Uterus (tissue), 4 donors: ENCODE results near the gene ARID5B. TPM values are rescaled to one million over a fixed set of nuclear protein-coding genes. Genes with fewer than 3 reads are reported as not detected.
"Not testable (repeated sequence)": the region's sequence is repeated elsewhere in the genome, so short reads cannot be mapped to it uniquely, and the experiment has no call there.

Source experiments
- DNase-seq, 2 donors: peaks; one replicate each; pipeline ENCODE4 v3.0.0-alpha.2; 2019 to 2020
- H3K27ac ChIP-seq, 2 donors: fragments of 200-600 bp; sonication (generic); 1 replicate in 1 of 2; 2 replicates in 1 of 2; pipeline ENCODE4 v1.5.1; 2016 to 2018
- H3K27me3 ChIP-seq, 2 donors: fragments of 200-600 bp; sonication (generic); one replicate each; pipeline ENCODE4 v1.5.1; 2018 to 2019; ENCODE audit warnings: control low read depth in 1 of 2
- H3K36me3 ChIP-seq, 2 donors: fragments of 200-600 bp; sonication (generic); one replicate each; pipeline ENCODE4 v1.5.1; 2019; ENCODE audit warnings: control low read depth in 1 of 2
- H3K4me1 ChIP-seq, 2 donors: fragments of 200-600 bp; sonication (generic); one replicate each; pipeline ENCODE4 v1.5.1; 2018 to 2019; ENCODE audit warnings: control low read depth in 1 of 2
- H3K4me3 ChIP-seq, 2 donors: fragments of 200-600 bp; sonication (generic); 1 replicate in 1 of 2; 2 replicates in 1 of 2; pipeline ENCODE4 v1.5.1; 2018 to 2019; ENCODE audit warnings: mild to moderate bottlenecking in 1 of 2
- H3K9me3 ChIP-seq, 2 donors: fragments of 200-600 bp; sonication (generic); one replicate each; pipeline ENCODE4 v1.5.1; 2019; ENCODE audit warnings: control low read depth in 1 of 2
- CTCF ChIP-seq, 4 experiments: fragments of 200-600 bp in 2 of 4; fragments of 450-650 bp in 2 of 4; sonication (generic) in 2 of 4; IDR thresholded peaks; one replicate each; pipeline ENCODE4 v1.5.1; 2016 to 2019; ENCODE audit warnings: antibody characterized with exemption in 4 of 4, mild to moderate bottlenecking in 2 of 4, moderate library complexity in 1 of 4
- POLR2A ChIP-seq, 2 donors: fragments of 450-650 bp; IDR thresholded peaks; one replicate each; pipeline ENCODE4 v1.6.1; 2016; ENCODE audit warnings: antibody characterized with exemption in 2 of 2, mild to moderate bottlenecking in 1 of 2, moderate library complexity in 1 of 2
- intact Hi-C: fragments of 100-400 bp; cut with DNase I; formaldehyde crosslinking; loops from one replicate; pipeline ENCODE4 v1.15.1; 2023; ENCODE audit warnings: low total_unique reads
- total RNA-seq, 4 donors: library from RNA; depleted of rRNA in 3 of 4; stranded (reverse); fragments of >200 nt in 3 of 4; gene quantifications; one replicate each; pipeline versions ENCODE4 v1.1.0 to v1.2.4, GENCODE V29; 2014 to 2023
- donor health status: DM: yes; HTN: yes; CAD: no.

The ARID5B gene
- total RNA-seq, 4 donors from 2014 or later, result 38.7 to 64.1 (median 56.6) TPM

- H3K27me3 ChIP-seq, result no peaks in the 10 kb centered on the region
- intact Hi-C loops, result loop anchor here (10.0 kb wide), 1 partner anchor 121 kb away; the partner anchor contains the start of gene ARID5B
- DNase-seq, result no peak
- no peaks in the 10 kb centered on the region for H3K9me3 ChIP-seq
- peaks cover 0 to 4% of the 10 kb centered on the region in 2 donors for H3K4me1 ChIP-seq
- H3K4me3 ChIP-seq, result no peak overlapping the region
- no peaks in the 10 kb centered on the region for H3K36me3 ChIP-seq
- no peak overlapping the region for H3K27ac ChIP-seq
- no peak for TF ChIP-seq POLR2A (IDR thresholded peaks at IDR 0.05)
- TF ChIP-seq CTCF (IDR thresholded peaks at IDR 0.05), result no peak
These were observed 124.7 kb downstream of the ARID5B start for GRCh38 chr10:62025901-62026879.

- Histone ChIP-seq H3K36me3 (no peaks in the 10 kb centered on the region), H3K27me3 (no peaks in the 10 kb centered on the region), H3K27ac (no peak overlapping the region), H3K9me3 (no peaks in the 10 kb centered on the region), H3K4me3 (no peak overlapping the region), H3K4me1 (peaks cover 0 to 4% of the 10 kb centered on the region in 2 donors)
- intact Hi-C loops, result loop anchor here (10.0 kb wide), 1 partner anchor 123 kb away; the partner anchor contains the start of gene ARID5B
- DNase-seq, result no peak
- TF ChIP-seq CTCF (IDR thresholded peaks at IDR 0.05) (no peak), POLR2A (IDR thresholded peaks at IDR 0.05) (no peak)
These were observed 126.5 kb downstream of the ARID5B start for GRCh38 chr10:62027841-62028501.

GRCh38 chr10:62028502-62028842, 127.0 kb downstream of the ARID5B start:
- H3K9me3 ChIP-seq, DNase-seq, H3K36me3 ChIP-seq, H3K4me1 ChIP-seq, H3K4me3 ChIP-seq, H3K27me3 ChIP-seq, H3K27ac ChIP-seq: not testable (repeated sequence)
- intact Hi-C loops, result loop anchor here (10.0 kb wide), 1 partner anchor 124 kb away; the partner anchor contains the start of gene ARID5B

GRCh38 chr10:62029401-62029800, 127.9 kb downstream of the ARID5B start:
- Histone ChIP-seq H3K4me3 (no peak overlapping the region), H3K27ac (no peak overlapping the region), H3K27me3 (no peaks in the 10 kb centered on the region), H3K9me3 (no peaks in the 10 kb centered on the region), H3K36me3 (no peaks in the 10 kb centered on the region), H3K4me1 (peaks cover 0 to 4% of the 10 kb centered on the region in 2 donors)
- DNase-seq, result no peak
- no peak for TF ChIP-seq POLR2A (IDR thresholded peaks at IDR 0.05)
- TF ChIP-seq CTCF (IDR thresholded peaks at IDR 0.05), result no peak
- intact Hi-C loops, result loop anchor here (10.0 kb wide), 1 partner anchor 125 kb away; the partner anchor contains the start of gene ARID5B

GRCh38 chr10:62031507-62031906, 130.0 kb downstream of the ARID5B start:
- H3K36me3 ChIP-seq, result no peaks in the 10 kb centered on the region
- no peaks in the 10 kb centered on the region for H3K9me3 ChIP-seq
- intact Hi-C loops, result loop anchor here (10.0 kb wide), 1 partner anchor 203 kb away; no protein-coding TSS in a partner anchor
- no peak overlapping the region for H3K27ac ChIP-seq
- H3K4me1 ChIP-seq, result peaks cover 0 to 2% of the 10 kb centered on the region in 2 donors
- DNase-seq, result no peak
- no peak for TF ChIP-seq CTCF (IDR thresholded peaks at IDR 0.05)
- no peak for TF ChIP-seq POLR2A (IDR thresholded peaks at IDR 0.05)
- H3K4me3 ChIP-seq, result no peak overlapping the region
- H3K27me3 ChIP-seq, result no peaks in the 10 kb centered on the region
